ENCODE data around the gene CTCFL. TPM values are rescaled to one million over a fixed set of nuclear protein-coding genes. Genes with fewer than 3 reads are reported as not detected.
"Not testable (repeated sequence)": the region's sequence is repeated elsewhere in the genome, so short reads cannot be mapped to it uniquely, and the experiment has no call there.

CTCFL gene
- total RNA-seq, 4 donors from 2014 or later: not detected

GRCh38 chr20:57517904-57518303 is 7.0 kb downstream of the CTCFL start:
- H3K4me3 ChIP-seq: no peak overlapping the region
- 88% methylated on average over 5 of the region's 5 CpGs for WGBS
- intact Hi-C loops (cut with DNase I): no loop called here

GRCh38 chr20:57514273-57514751 is 10.6 kb downstream of the CTCFL start:
- H3K27me3 ChIP-seq: no peaks in the 10 kb centered on the region
- TF ChIP-seq POLR2A (IDR thresholded peaks at IDR 0.05; ENCODE audit: low read depth) (no peak), CTCF (IDR thresholded peaks at IDR 0.05) (peak; percentile 82 to 89 (median 87)), EP300 (IDR thresholded peaks at IDR 0.05) (no peak), POLR2AphosphoS5 (IDR thresholded peaks at IDR 0.05) (peak in 1 of 2 donors; percentile 29)
- WGBS: 40% methylated on average over 15 of the region's 17 CpGs
- H3K4me1 ChIP-seq: peaks cover 0 to 9% (median 4%) of the 10 kb centered on the region in 4 donors
- intact Hi-C loops (cut with DNase I): loop anchor here (1.0 to 2.0 kb wide), 2 partner anchors 80 to 696 kb away; no protein-coding TSS in a partner anchor
- H3K9me3 ChIP-seq: no peaks in the 10 kb centered on the region
- no peak overlapping the region for H3K4me3 ChIP-seq
- H3K36me3 ChIP-seq: no peaks in the 10 kb centered on the region
- no peak overlapping the region for H3K27ac ChIP-seq (replicated peaks in 1 of 4)
- peak; percentile 94 for DNase-seq (ENCODE audit: extremely low spot score)

More at GRCh38 chr20:57517904-57518303, 7.0 kb downstream of the CTCFL start:
- TF ChIP-seq POLR2A (IDR thresholded peaks at IDR 0.05; ENCODE audit: low read depth) (no peak), CTCF (IDR thresholded peaks at IDR 0.05) (no peak), EP300 (IDR thresholded peaks at IDR 0.05) (no peak), POLR2AphosphoS5 (IDR thresholded peaks at IDR 0.05) (no peak)
- Histone ChIP-seq H3K4me1 (peaks cover 0 to 9% (median 4%) of the 10 kb centered on the region in 4 donors), H3K27ac (replicated peaks in 1 of 4) (no peak overlapping the region), H3K36me3 (no peaks in the 10 kb centered on the region), H3K27me3 (no peaks in the 10 kb centered on the region), H3K9me3 (no peaks in the 10 kb centered on the region)
- DNase-seq (ENCODE audit: extremely low spot score): no peak

- Histone ChIP-seq H3K36me3 (no peaks in the 10 kb centered on the region), H3K27ac (replicated peaks in 1 of 4) (no peak overlapping the region), H3K27me3 (no peaks in the 10 kb centered on the region), H3K4me3 (no peak overlapping the region), H3K9me3 (no peaks in the 10 kb centered on the region), H3K4me1 (peaks cover 0 to 9% (median 4%) of the 10 kb centered on the region in 4 donors)
- no peak for DNase-seq (ENCODE audit: extremely low spot score)
- TF ChIP-seq EP300 (IDR thresholded peaks at IDR 0.05): no peak
- TF ChIP-seq CTCF (IDR thresholded peaks at IDR 0.05): no peak
- TF ChIP-seq POLR2A (IDR thresholded peaks at IDR 0.05; ENCODE audit: low read depth): no peak
- no peak for TF ChIP-seq POLR2AphosphoS5 (IDR thresholded peaks at IDR 0.05)
- WGBS: 73% methylated on average over 1 of the region's 1 CpG
- intact Hi-C loops (cut with DNase I): no loop called here
Observed at GRCh38 chr20:57513199-57513598, 11.7 kb downstream of the CTCFL start.

- DNase-seq (ENCODE audit: extremely low spot score): no peak
- no peak for TF ChIP-seq POLR2A (IDR thresholded peaks at IDR 0.05; ENCODE audit: low read depth)
- H3K27ac ChIP-seq (replicated peaks in 1 of 4): no peak overlapping the region
- no peak overlapping the region for H3K4me3 ChIP-seq
- intact Hi-C loops (cut with DNase I): no loop called here
- H3K36me3 ChIP-seq: no peaks in the 10 kb centered on the region
- peaks cover 0 to 14% (median 7%) of the 10 kb centered on the region in 4 donors for H3K4me1 ChIP-seq
- WGBS: 92% methylated on average over 5 of the region's 5 CpGs
- H3K9me3 ChIP-seq: no peaks in the 10 kb centered on the region
- H3K27me3 ChIP-seq: no peaks in the 10 kb centered on the region
Observed at GRCh38 chr20:57512432-57512831, 12.5 kb downstream of the CTCFL start.

- intact Hi-C loops (cut with DNase I); H3K27me3 ChIP-seq; DNase-seq (ENCODE audit: extremely low spot score); H3K9me3 ChIP-seq; H3K36me3 ChIP-seq; H3K4me3 ChIP-seq; H3K27ac ChIP-seq (replicated peaks in 1 of 4): not testable (repeated sequence)
- H3K4me1 ChIP-seq: peaks cover 0 to 16% (median 10%) of the 10 kb centered on the region in 4 donors
- WGBS: 91% methylated on average over 7 of the region's 7 CpGs
Observed at GRCh38 chr20:57511709-57512108, 13.2 kb downstream of the CTCFL start.

GRCh38 chr20:57509665-57510237 is 15.2 kb downstream of the CTCFL start:
- Histone ChIP-seq H3K27me3 (no peaks in the 10 kb centered on the region), H3K4me1 (peaks cover 0 to 16% (median 10%) of the 10 kb centered on the region in 4 donors), H3K36me3 (no peaks in the 10 kb centered on the region), H3K9me3 (no peaks in the 10 kb centered on the region), H3K27ac (replicated peaks in 1 of 4) (no peak overlapping the region), H3K4me3 (no peak overlapping the region)
- no peak for TF ChIP-seq EP300 (IDR thresholded peaks at IDR 0.05)
- peak; percentile 36 to 45 (median 37) for TF ChIP-seq CTCF (IDR thresholded peaks at IDR 0.05)
- no peak for TF ChIP-seq POLR2AphosphoS5 (IDR thresholded peaks at IDR 0.05)
- no peak for TF ChIP-seq POLR2A (IDR thresholded peaks at IDR 0.05; ENCODE audit: low read depth)
- intact Hi-C loops (cut with DNase I): no loop called here
- no peak for DNase-seq (ENCODE audit: extremely low spot score)
- 55% methylated on average over 5 of the region's 5 CpGs for WGBS

All from esophagus muscularis mucosa (tissue), 4 donors.